Measurements from ENCODE around the gene ZNF366.

Gene ZNF366

DNA sequence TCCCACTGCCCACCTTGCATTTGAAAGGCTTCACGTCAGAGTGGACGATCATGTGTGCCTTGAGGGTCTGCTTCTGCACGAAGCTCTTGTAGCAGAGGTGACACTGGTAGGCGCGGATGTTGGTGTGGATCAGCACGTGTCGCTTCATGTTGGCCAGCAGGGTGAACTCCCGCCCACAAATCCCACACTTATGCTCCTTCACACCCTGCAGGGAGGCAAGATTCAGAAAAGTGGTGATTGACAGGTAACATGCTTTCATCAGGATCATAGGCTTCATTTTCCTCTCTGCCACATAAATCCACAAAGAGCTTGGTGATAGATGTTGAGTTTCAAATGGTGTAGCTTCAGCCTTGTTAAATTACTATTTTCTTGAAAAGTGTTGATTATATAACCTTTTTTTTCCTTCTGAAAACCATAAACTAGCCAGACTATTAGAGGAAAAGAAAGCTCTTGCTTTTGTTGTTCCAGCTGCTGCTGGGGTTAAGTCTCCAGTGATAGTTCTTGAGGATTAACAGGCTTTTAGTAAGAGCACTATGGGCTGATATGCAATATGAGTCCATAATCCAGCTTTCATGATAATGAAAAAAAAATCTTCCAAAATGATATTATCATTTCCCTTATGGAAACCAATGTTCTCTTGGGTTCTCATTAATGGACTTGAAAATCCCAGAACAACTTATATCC, 50.7 kb downstream of the ZNF366 start:
- no peak overlapping the region for H3K4me3 ChIP-seq (replicated peaks; ENCODE audit: low read depth, low read length)
- no peak for DNase-seq (ENCODE audit: low read depth)
- TF ChIP-seq, protein P1, sequence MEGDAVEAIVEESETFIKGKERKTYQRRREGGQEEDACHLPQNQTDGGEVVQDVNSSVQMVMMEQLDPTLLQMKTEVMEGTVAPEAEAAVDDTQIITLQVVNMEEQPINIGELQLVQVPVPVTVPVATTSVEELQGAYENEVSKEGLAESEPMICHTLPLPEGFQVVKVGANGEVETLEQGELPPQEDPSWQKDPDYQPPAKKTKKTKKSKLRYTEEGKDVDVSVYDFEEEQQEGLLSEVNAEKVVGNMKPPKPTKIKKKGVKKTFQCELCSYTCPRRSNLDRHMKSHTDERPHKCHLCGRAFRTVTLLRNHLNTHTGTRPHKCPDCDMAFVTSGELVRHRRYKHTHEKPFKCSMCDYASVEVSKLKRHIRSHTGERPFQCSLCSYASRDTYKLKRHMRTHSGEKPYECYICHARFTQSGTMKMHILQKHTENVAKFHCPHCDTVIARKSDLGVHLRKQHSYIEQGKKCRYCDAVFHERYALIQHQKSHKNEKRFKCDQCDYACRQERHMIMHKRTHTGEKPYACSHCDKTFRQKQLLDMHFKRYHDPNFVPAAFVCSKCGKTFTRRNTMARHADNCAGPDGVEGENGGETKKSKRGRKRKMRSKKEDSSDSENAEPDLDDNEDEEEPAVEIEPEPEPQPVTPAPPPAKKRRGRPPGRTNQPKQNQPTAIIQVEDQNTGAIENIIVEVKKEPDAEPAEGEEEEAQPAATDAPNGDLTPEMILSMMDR (IDR thresholded peaks at IDR 0.05; ENCODE audit: low read length, missing control alignments) = no peak

DNA sequence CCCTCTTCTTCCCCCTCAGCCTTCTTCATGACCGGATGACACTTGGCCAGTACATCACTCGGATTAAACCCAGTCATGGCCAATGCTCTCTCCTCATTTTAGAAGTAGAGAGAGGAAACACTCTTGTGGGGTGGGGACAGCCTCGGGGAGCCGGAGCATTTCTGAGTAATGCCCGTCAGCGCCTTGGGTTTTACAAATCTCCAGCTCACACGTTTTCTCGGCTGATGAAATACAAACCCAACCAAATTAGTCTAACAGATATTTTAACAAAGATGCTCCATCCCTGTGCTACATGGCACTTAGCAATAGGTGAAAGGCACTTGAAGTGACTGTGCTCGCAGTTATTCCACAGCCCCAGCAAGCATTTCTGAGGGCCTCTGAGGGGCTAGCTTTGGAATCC, 51.7 kb downstream of the ZNF366 start:
- TF ChIP-seq, protein P1 (IDR thresholded peaks at IDR 0.05; ENCODE audit: low read length, missing control alignments) = no peak
- no peak overlapping the region for H3K4me3 ChIP-seq (replicated peaks; ENCODE audit: low read depth, low read length)
- no peak for DNase-seq (ENCODE audit: low read depth)

DNA sequence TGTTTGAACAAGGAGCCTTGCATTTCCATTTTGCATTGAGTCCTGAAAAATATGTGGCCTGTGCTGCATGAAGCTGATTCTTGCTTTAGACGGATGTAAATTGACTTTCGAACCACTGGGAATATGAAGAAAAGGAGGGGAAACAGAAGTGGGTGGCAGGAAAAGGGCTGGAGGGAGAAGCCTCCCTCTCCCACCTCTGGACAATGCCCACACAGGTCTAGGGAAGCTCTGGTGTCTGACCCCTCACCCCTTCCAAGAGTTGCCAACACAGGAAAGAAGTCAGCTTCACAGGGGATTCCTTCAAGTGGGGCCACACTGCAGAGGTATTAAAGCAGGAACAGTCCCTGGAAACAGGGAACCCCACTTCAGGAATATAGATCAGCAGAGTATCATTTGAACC, 52.2 kb downstream of the ZNF366 start:
- H3K4me3 ChIP-seq (replicated peaks; ENCODE audit: low read depth, low read length) = no peak overlapping the region
- DNase-seq (ENCODE audit: low read depth) = no peak
- TF ChIP-seq, protein P1 (IDR thresholded peaks at IDR 0.05; ENCODE audit: low read length, missing control alignments) = no peak

DNA sequence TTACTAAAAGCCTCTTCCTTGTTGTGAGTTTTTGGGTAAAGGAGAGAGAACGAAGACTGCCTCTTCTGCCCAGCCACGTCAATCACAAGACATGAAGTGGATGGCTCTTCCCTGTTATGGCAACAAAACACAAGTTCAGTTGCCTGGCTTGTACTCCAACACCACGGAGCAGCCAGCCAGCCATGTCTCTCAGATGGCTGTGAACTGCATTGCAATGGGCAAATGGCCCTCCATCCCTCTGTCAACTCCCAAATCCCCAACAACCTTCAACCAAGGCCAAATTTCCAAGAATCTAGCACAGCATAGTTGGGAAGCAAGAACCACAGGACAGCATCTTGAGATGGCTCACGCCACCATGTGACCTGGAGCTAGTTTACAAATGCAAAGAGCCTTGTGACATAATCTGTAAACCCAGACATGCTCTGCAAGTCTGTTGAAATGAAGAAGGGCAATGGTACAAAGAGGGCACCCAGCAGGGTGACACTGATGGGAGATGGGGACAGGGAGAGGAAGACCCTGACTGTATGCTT, 53.9 kb downstream of the ZNF366 start:
- no peak for DNase-seq (ENCODE audit: low read depth)
- TF ChIP-seq, protein P1 (IDR thresholded peaks at IDR 0.05; ENCODE audit: low read length, missing control alignments) = no peak
- H3K4me3 ChIP-seq (replicated peaks; ENCODE audit: low read depth, low read length) = no peak overlapping the region

DNA sequence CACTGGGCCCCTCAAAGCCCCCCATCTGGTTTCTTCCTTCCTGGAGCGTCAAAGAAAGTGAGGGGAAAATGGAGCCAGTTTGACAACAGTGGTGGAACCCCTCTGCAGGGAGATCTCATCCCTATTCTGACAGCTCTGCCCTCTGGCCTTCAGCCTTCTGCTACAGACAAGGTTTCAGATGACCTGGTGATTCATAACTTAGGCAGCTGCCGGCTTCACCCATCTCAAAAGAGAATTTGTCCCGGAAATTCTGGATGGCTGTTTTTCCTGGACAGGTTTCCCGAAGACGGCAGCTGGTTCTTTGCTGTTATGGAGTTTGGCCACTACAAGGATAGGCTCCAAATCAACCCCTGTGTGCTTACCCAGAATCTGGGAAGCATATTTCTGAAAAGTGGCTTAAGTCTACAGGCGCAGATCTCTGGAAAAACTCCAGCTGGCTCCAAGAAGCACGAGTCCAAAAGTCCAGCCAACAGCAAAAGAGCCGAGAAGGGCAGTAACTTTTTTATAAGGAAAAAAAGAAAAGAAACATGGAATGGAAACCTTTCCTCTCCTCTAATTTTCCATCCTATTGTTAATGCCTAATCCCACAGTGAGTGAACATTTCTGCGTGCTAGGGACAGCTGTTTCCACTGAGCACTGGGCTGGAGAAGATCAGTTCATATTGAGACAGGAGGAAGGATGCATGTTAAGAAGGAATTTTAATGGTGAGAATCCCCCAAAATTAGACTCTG, 54.5 kb downstream of the ZNF366 start:
- no peak overlapping the region for H3K4me3 ChIP-seq (replicated peaks; ENCODE audit: low read depth, low read length)
- TF ChIP-seq, protein P1 (IDR thresholded peaks at IDR 0.05; ENCODE audit: low read length, missing control alignments) = no peak
- peak; percentile 99 for DNase-seq (ENCODE audit: low read depth)

DNA sequence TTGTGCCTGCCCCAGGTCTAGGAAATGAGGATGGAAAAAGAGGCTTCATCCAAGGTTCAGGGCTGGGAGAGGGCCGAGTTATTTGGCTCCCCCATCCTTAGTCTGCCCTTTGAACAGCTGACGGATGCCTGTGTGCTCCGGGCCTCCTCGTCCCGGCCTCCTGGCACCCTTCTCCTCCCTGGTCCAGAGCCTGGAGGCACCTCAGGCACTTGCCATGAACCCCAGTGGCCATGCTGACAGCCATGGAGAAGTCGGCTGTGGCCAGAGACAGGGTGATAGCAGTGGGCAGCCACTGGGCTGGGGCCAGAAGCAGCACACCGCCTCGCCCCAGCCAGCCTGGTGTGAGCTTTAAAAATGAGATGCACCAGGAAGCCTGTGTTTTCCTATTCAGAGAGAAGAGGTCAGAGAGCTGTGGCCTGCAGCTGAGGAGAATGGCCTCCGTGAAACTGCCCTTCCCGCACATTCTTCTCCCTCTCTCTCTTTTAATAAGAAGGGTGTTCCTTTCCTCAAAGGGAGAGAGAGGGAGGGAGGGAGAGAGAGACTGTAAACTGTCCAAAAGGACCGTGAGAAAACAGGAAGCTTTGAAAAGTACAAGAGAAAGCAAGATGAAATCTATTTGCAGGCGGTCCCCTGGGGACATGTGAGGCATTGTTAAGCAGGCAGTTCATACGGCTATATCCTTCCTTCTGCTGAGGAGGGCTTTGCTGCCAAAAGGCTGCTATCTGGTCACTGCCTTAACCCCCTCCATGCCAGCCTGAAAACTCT, 55.3 kb downstream of the ZNF366 start:
- H3K4me3 ChIP-seq (replicated peaks; ENCODE audit: low read depth, low read length) = no peak overlapping the region
- DNase-seq (ENCODE audit: low read depth) = peak; percentile 99
- TF ChIP-seq, protein P1 (IDR thresholded peaks at IDR 0.05; ENCODE audit: low read length, missing control alignments) = no peak
